GM12878 (cell line): ENCODE data around the gene RFFL. TPM values are rescaled to one million over a fixed set of nuclear protein-coding genes. Genes with fewer than 3 reads are reported as not detected.

Source experiments
- ATAC-seq: fragments of 200-7000 bp; cut with Tn5 transposase; 3 replicates; pipeline ENCODE4 v1.9.1; 2020; ENCODE audit warnings: mild to moderate bottlenecking, moderate library complexity
- BruUV-seq: library from RNA; stranded (reverse); fragments of 400-500 nt; replicated peaks from 2 replicates; lab custom pipeline; 2021; lab: Mats Ljungman, UMichigan
- CTCF ChIA-PET: fragments of 300-600 bp; sonication (Branson Sonifier 250); formaldehyde crosslinking; extraction: SDS; loops from one replicate; lab custom pipeline; 2021; ENCODE audit warnings: inconsistent platforms; lab: Yijun Ruan, JAX
- POLR2A ChIA-PET: fragments of 350-600 bp; formaldehyde crosslinking; extraction: SDS; loops from one replicate; lab custom pipeline; 2021; ENCODE audit warnings: inconsistent platforms; lab: Charles Lee
- RAD21 ChIA-PET: fragments of 300-600 bp; sonication (Branson Sonifier 250); formaldehyde crosslinking; loops from one replicate; lab custom pipeline; 2023; ENCODE audit warnings: antibody characterized with exemption; ENCODE audit not compliant: unreplicated experiment; lab: Charles Lee
- SMC1A ChIA-PET: fragments of 300-600 bp; sonication (Branson Sonifier 250); formaldehyde crosslinking; loops from one replicate; lab custom pipeline; 2023; ENCODE audit not compliant: unreplicated experiment, uncharacterized antibody; lab: Charles Lee
- DNase-seq: peaks from one replicate; pipeline ENCODE4 v3.0.0-alpha.2; 2011; ENCODE audit warnings: low read depth, low spot score
- FAIRE-seq: peaks from 3 replicates; lab custom pipeline; 2011; peaks lifted over from hg19 to GRCh38; lab: Jason Lieb, UNC
- H2AFZ ChIP-seq: 2 replicates; pipeline ENCODE4 v1.6.0; 2011; ENCODE audit warnings: low read depth, low read length, control low read depth; ENCODE audit not compliant: control insufficient read depth
- H3K27ac ChIP-seq: 2 replicates; pipeline ENCODE4 v1.5.1; 2011; ENCODE audit warnings: control low read depth; ENCODE audit not compliant: control insufficient read depth, insufficient read depth
- H3K27me3 ChIP-seq, 2 experiments: replicated peaks in 1 of 2; 2 replicates each; pipeline versions ENCODE4 v1.6.0 to v1.6.1; 2011; ENCODE audit warnings: low read length in 1 of 2; ENCODE audit not compliant: control insufficient read depth in 2 of 2, insufficient read depth in 2 of 2
- H3K36me3 ChIP-seq, 2 experiments: 2 replicates each; pipeline ENCODE4 v1.5.1; 2011; ENCODE audit warnings: low read length in 1 of 2; ENCODE audit not compliant: control insufficient read depth in 2 of 2, insufficient read depth in 2 of 2
- H3K4me1 ChIP-seq: 2 replicates; pipeline ENCODE4 v1.6.1; 2011; ENCODE audit warnings: mild to moderate bottlenecking, low read length, moderate library complexity, mixed read lengths; ENCODE audit not compliant: control insufficient read depth, insufficient read depth
- H3K4me2 ChIP-seq: 2 replicates; pipeline ENCODE4 v1.6.0; 2011; ENCODE audit warnings: control low read depth; ENCODE audit not compliant: control insufficient read depth, insufficient read depth
- H3K4me3 ChIP-seq: fragments of 200-600 bp; sonication (generic); 2 replicates; pipeline ENCODE4 v1.5.1; 2016
- H3K79me2 ChIP-seq: 2 replicates; pipeline ENCODE4 v1.6.0; 2011; ENCODE audit warnings: low read length; ENCODE audit not compliant: control insufficient read depth, insufficient read depth
- H3K9ac ChIP-seq: 2 replicates; pipeline ENCODE4 v1.8.0; 2011; ENCODE audit warnings: low read length, control low read depth, mixed read lengths; ENCODE audit not compliant: control insufficient read depth, insufficient read depth
- H3K9me3 ChIP-seq: replicated peaks from 3 replicates; pipeline ENCODE4 v1.5.1; 2011; ENCODE audit warnings: mild to moderate bottlenecking, low read length; ENCODE audit not compliant: control insufficient read depth, insufficient read depth
- H4K20me1 ChIP-seq: 2 replicates; pipeline ENCODE4 v1.6.0; 2011; ENCODE audit not compliant: control insufficient read depth, insufficient read depth
- ASH2L ChIP-seq: fragments of 300-600, 200-600 bp; sonication (generic); IDR thresholded peaks from 2 replicates; pipeline ENCODE4 v1.6.1; 2017; ENCODE audit warnings: low read depth, mild to moderate bottlenecking, borderline replicate concordance
- ATF7 ChIP-seq: fragments of 450-650 bp; IDR thresholded peaks from 2 replicates; pipeline ENCODE4 v1.6.1; 2016; ENCODE audit warnings: low read depth, mild to moderate bottlenecking
- ETV6 ChIP-seq, 2 experiments: fragments of 450-650 bp in 1 of 2; IDR thresholded peaks in 1 of 2; conservative IDR thresholded peaks in 1 of 2; 2 replicates each; pipeline ENCODE4 v1.6.1; 2014; ENCODE audit warnings: antibody characterized with exemption in 1 of 2, borderline replicate concordance in 1 of 2, low read depth in 1 of 2, mild to moderate bottlenecking in 1 of 2, moderate library complexity in 1 of 2
- POLR2AphosphoS2 ChIP-seq: IDR thresholded peaks from 2 replicates; pipeline ENCODE4 v1.6.1; 2011; ENCODE audit warnings: low read depth, mild to moderate bottlenecking, low read length, improper control_type of control experiment, moderate library complexity
- PRDM15 ChIP-seq: fragments of 450-650 bp; formaldehyde crosslinking; IDR thresholded peaks from 2 replicates; pipeline ENCODE4 v1.4.0; 2020; ENCODE audit warnings: mild to moderate bottlenecking, moderate library complexity
- SMAD5 ChIP-seq: IDR thresholded peaks from 2 replicates; pipeline ENCODE4 v1.6.1; 2016; ENCODE audit warnings: antibody characterized with exemption, low read depth
- TCF3 ChIP-seq: IDR thresholded peaks from 2 replicates; pipeline ENCODE4 v1.6.1; 2012; ENCODE audit warnings: low read depth, mild to moderate bottlenecking, low read length, borderline replicate concordance; ENCODE audit not compliant: insufficient read depth
- ZNF384 ChIP-seq: IDR thresholded peaks from 2 replicates; pipeline ENCODE4 v1.6.1; 2012; ENCODE audit warnings: low read depth, mild to moderate bottlenecking, low read length, improper control_type of control experiment, borderline replicate concordance
- WGBS: methylation state at CpG from one replicate; pipeline ENCODE4 v1.1.6; 2016; ENCODE audit warnings: low lambda C conversion rate; ENCODE audit not compliant: insufficient replicate concordance, insufficient coverage; ENCODE audit errors: missing lambda C conversion rate; 5-methylcytosine and 5-hydroxymethylcytosine counted together
- in situ Hi-C: fragments of 300-500 bp; cut with MboI; formaldehyde crosslinking; loops from 9 replicates; pipeline ENCODE4 v1.14.3; 2018; ENCODE audit warnings: mixed read lengths
- intact Hi-C: fragments of 100-400 bp; cut with micrococcal nuclease; formaldehyde crosslinking; loops from one replicate; pipeline ENCODE4 v1.14.2; 2022; ENCODE audit not compliant: unreplicated experiment
- polyA plus RNA-seq, 11 experiments: library from polyadenylated mRNA; depleted of rRNA in 4 of 11; unstranded in 6 of 11; stranded (reverse) in 5 of 11; fragments of >200 nt; fragmentation: Nextera tagmentation in 4 of 11; fragmentation: Illumina TruSeq in 1 of 11; extraction: Ambion mirVana in 4 of 11; extraction: Trizol in 1 of 11; gene quantifications; 1 replicate in 1 of 11; 2 replicates in 10 of 11; pipeline versions ENCODE4 v1.2.1 to v1.2.3, GENCODE V29; 2011 to 2016; ENCODE audit warnings: inconsistent platforms in 2 of 11, missing spikeins in 2 of 11, low read depth in 1 of 11
- total RNA-seq, 4 experiments: library from RNA; depleted of rRNA in 3 of 4; stranded (reverse); fragments of >200 nt in 3 of 4; fragmentation: Illumina TruSeq in 1 of 4; extraction: Trizol in 1 of 4; gene quantifications; 2 replicates each; pipeline versions ENCODE4 v1.2.1 to v1.2.3, GENCODE V29; 2013 to 2021

RFFL gene
- total and polyA plus RNA-seq, 10 of the 15 experiments (the other 5 are each of a cell fraction or from before 2014, with no cell fraction given) = 4.7 to 56.1 (median 26.9) TPM

- TF ChIP-seq PRDM15 (CRISPR knock-in tag) = no peak
- TF ChIP-seq POLR2AphosphoS2 = no peak
- TF ChIP-seq ATF7 = no peak
- TF ChIP-seq TCF3 = no peak
- no peak for TF ChIP-seq ZNF384
- TF ChIP-seq ETV6 (conservative IDR thresholded peaks at IDR 0.05 in 1 of 2, IDR thresholded peaks at IDR 0.05 in 1 of 2; ENCODE audit: borderline replicate concordance in 1 of 2, low read depth in 1 of 2) = no peak
- TF ChIP-seq, all 136 proteins: peak for 0
Measured at GRCh38 chr17:35038453-35038852, 25.1 kb downstream of the RFFL start (continued).

GRCh38 chr17:35030780-35031179 is 32.7 kb downstream of the RFFL start:
- Histone ChIP-seq H2AFZ (no peak overlapping the region), H3K36me3 (peaks cover 4% of the 10 kb centered on the region in 2 experiments; a peak in 3 of 4 replicates), H3K4me3 (no peak overlapping the region), H3K4me1 (peaks cover 15% of the 10 kb centered on the region), H4K20me1 (no peaks in the 10 kb centered on the region), H3K9ac (no peak overlapping the region), H3K4me2 (no peak overlapping the region), H3K79me2 (peaks cover 1% of the 10 kb centered on the region), H3K9me3 (no peaks in the 10 kb centered on the region; the same call in 2 of the 3 replicates), H3K27ac (no peak overlapping the region), H3K27me3 (no peaks in the 10 kb centered on the region)
- ChIA-PET RAD21 (interaction anchor here (1.2 kb wide), 1 partner anchor 20 kb away, joined by 3 read pairs; no protein-coding TSS in a partner anchor), SMC1A (interaction anchor here (1.5 kb wide), 2 partner anchors 10 to 32 kb away, joined by 3 to 7 read pairs; partner anchors contain the start of gene RFFL), POLR2A (interaction anchor here (1.1 kb wide), 1 partner anchor 21 kb away, joined by 3 read pairs; no protein-coding TSS in a partner anchor), CTCF (no interaction called here)
- DNase-seq = no peak
- no TSS peak for BruUV-seq
- no peak for ATAC-seq
- no peak for FAIRE-seq
- TF ChIP-seq ZNF384 (no peak), ASH2L (no peak), SMAD5 (no peak)
- in situ Hi-C loops = no loop called here
- 100% methylated on average over 1 of the region's 1 CpG for WGBS
- intact Hi-C loops = no loop called here
